Measurements from ENCODE around the gene PRR20C.
"Not testable (repeated sequence)": the region's sequence is repeated elsewhere in the genome, so short reads cannot be mapped to it uniquely, and the experiment has no call there.

The PRR20C gene

DNA sequence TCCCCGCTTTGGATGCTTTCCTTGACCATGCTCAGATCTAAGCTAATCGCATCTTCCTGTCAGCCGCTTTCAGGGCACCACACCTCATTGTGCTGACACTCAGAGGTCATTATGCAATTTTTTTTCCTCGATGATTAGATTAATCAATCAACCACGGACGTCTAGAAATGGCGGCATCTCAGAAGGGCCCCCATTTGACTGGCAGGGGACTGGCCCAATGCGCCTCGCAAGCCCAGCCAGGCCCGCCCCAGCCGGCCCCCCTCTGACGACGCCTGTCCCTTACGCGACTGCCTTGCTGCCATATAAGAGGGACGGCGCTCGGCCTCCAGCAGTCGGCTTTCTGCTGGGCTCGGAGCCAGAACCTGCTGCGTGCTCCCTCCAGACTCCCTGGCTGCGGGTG lies 13.0 kb downstream of the PRR20C start, which contains the start of gene PRR20E:
TSS of gene PRR20E (plus strand) at position 301 of the 400 bp plus-strand sequence. CDS start 387 bp downstream, outside the sequence.
- H3K4me1 ChIP-seq (ENCODE audit: insufficient read depth, low read length); H3K27me3 ChIP-seq (ENCODE audit: insufficient read depth, low read length); H3K27ac ChIP-seq (ENCODE audit: low read depth, low read length); H3K4me3 ChIP-seq (ENCODE audit: low read length); H3K9ac ChIP-seq (ENCODE audit: low read depth, low read length); H3K36me3 ChIP-seq (ENCODE audit: insufficient read depth, low read length); H3K9me3 ChIP-seq (ENCODE audit: insufficient read depth, low read depth, low read length): not testable (repeated sequence)
- WGBS = no CpG with 5 or more reads among the region's 22 CpGs

DNA sequence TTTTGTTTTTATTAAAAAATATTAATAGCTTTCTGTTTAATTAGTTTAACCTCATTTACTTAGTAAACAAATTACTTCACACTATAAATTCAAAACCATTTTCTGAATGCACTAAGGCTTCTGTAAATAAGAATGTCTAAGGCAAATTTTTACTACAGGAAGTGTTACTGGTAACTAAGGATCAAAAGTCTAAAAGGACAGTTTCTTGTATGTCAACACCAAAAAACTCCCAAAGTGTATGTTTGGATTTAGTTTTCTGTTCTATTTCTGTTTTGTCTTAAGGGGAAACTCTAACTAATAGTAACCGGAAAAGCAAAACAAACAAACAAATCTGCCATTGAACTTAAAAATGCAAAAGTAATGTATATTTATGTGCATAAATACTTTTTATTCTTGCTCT lies 37.8 kb downstream of the PRR20C start:
- H3K9ac ChIP-seq (ENCODE audit: low read depth, low read length) = no peak overlapping the region
- no peaks in the 10 kb centered on the region; the same call in 1 of the 2 replicates for H3K9me3 ChIP-seq (ENCODE audit: insufficient read depth, low read depth, low read length)
- no peak overlapping the region for H3K4me3 ChIP-seq (ENCODE audit: low read length)
- H3K36me3 ChIP-seq (ENCODE audit: insufficient read depth, low read length) = no peaks in the 10 kb centered on the region
- no peak overlapping the region for H3K27ac ChIP-seq (ENCODE audit: low read depth, low read length)
- WGBS = no CpG with 5 or more reads among the region's 1 CpG
- H3K4me1 ChIP-seq (ENCODE audit: insufficient read depth, low read length) = no peaks in the 10 kb centered on the region
- H3K27me3 ChIP-seq (ENCODE audit: insufficient read depth, low read length) = no peaks in the 10 kb centered on the region

Measured in HUES64 (cell line).